HG03060 (cell line): ENCODE measurements around the gene KYAT1.
"Not testable (repeated sequence)": the region's sequence is repeated elsewhere in the genome, so short reads cannot be mapped to it uniquely, and the experiment has no call there.

Experiments used
- ATAC-seq: cut with Tn5 transposase; IDR thresholded peaks from one replicate; pipeline ENCODE4 v1.9.1; 2021; ENCODE audit warnings: low read depth, moderate number of reproducible peaks; ENCODE audit not compliant: unreplicated experiment

The KYAT1 gene

GRCh38 chr9:128820665-128821583 is 60.8 kb downstream of the KYAT1 start:
- ATAC-seq, result no peak

GRCh38 chr9:128819716-128820664 is 61.8 kb downstream of the KYAT1 start:
- no peak for ATAC-seq

- ATAC-seq, result no peak
These were observed 62.7 kb downstream of the KYAT1 start for GRCh38 chr9:128818839-128819715.

- peak; percentile 78 for ATAC-seq
These were observed 63.5 kb downstream of the KYAT1 start, which contains the start of gene ENDOG for GRCh38 chr9:128818099-128818838. ENDOG (plus strand) TSS chr9:128818500; CDS start chr9:128818685, 185 bp downstream.

- ATAC-seq, result no peak
These were observed 70.9 kb downstream of the KYAT1 start for GRCh38 chr9:128810873-128811272.

GRCh38 chr9:128809831-128810230 is 71.9 kb downstream of the KYAT1 start:
- ATAC-seq, result no peak

GRCh38 chr9:128809036-128809599 is 72.6 kb downstream of the KYAT1 start:
- ATAC-seq, result no peak

GRCh38 chr9:128808543-128808942 is 73.2 kb downstream of the KYAT1 start:
- no peak for ATAC-seq

- no peak for ATAC-seq
These were observed 73.9 kb downstream of the KYAT1 start for GRCh38 chr9:128807827-128808226.

GRCh38 chr9:128805661-128806060 is 76.1 kb downstream of the KYAT1 start:
- ATAC-seq, result no peak

GRCh38 chr9:128802482-128802881 is 79.3 kb downstream of the KYAT1 start:
- ATAC-seq, result no peak

GRCh38 chr9:128800061-128800460 is 81.7 kb downstream of the KYAT1 start:
- ATAC-seq, result no peak

GRCh38 chr9:128798896-128799295 is 82.9 kb downstream of the KYAT1 start:
- ATAC-seq, result no peak

- ATAC-seq, result not testable (repeated sequence)
These were observed 86.8 kb downstream of the KYAT1 start for GRCh38 chr9:128794961-128795360.

GRCh38 chr9:128792978-128793686 is 88.6 kb downstream of the KYAT1 start:
- ATAC-seq, result no peak

- ATAC-seq, result no peak
These were observed 89.6 kb downstream of the KYAT1 start for GRCh38 chr9:128792134-128792533.

- no peak for ATAC-seq
These were observed 91.2 kb downstream of the KYAT1 start for GRCh38 chr9:128790536-128790935.

GRCh38 chr9:128788445-128788844 is 93.3 kb downstream of the KYAT1 start:
- no peak for ATAC-seq
